Immature natural killer cell (primary cell): ENCODE data around the gene ARMC3. TPM values are rescaled to one million over a fixed set of nuclear protein-coding genes. Genes with fewer than 3 reads are reported as not detected.
A peak's percentile ranks its signal among the peaks of the same experiment; 100 is the strongest.
"Not testable (repeated sequence)": the region's sequence is repeated elsewhere in the genome, so short reads cannot be mapped to it uniquely, and the experiment has no call there.

Experiments
- DNase-seq, 3 donors: peaks; one replicate each; pipeline ENCODE4 v3.0.0; 2022; ENCODE audit warnings: mixed read lengths in 1 of 3
- H3K27ac Mint-ChIP-seq, 6 donors: one replicate each; pipeline ENCODE4 v1.8.0; 2020; ENCODE audit warnings: mixed read lengths in 6 of 6, mild to moderate bottlenecking in 5 of 6, inconsistent platforms in 4 of 6, moderate library complexity in 3 of 6
- H3K27me3 Mint-ChIP-seq, 3 donors: one replicate each; pipeline ENCODE4 v1.8.0; 2020 to 2021; ENCODE audit warnings: low read depth in 3 of 3, mild to moderate bottlenecking in 3 of 3, mixed read lengths in 3 of 3, moderate library complexity in 3 of 3, inconsistent platforms in 1 of 3
- H3K36me3 Mint-ChIP-seq, 3 donors: one replicate each; pipeline ENCODE4 v1.8.0; 2020; ENCODE audit warnings: mixed read lengths in 3 of 3, inconsistent platforms in 2 of 3, mild to moderate bottlenecking in 2 of 3
- H3K4me1 Mint-ChIP-seq, 2 donors: one replicate each; pipeline ENCODE4 v1.8.0; 2020; ENCODE audit warnings: inconsistent platforms in 2 of 2, mild to moderate bottlenecking in 2 of 2, mixed read lengths in 2 of 2, moderate library complexity in 1 of 2
- H3K4me3 Mint-ChIP-seq, 5 donors: one replicate each; pipeline ENCODE4 v1.8.0; 2020; ENCODE audit warnings: mild to moderate bottlenecking in 5 of 5, mixed read lengths in 5 of 5, inconsistent platforms in 3 of 5, moderate library complexity in 3 of 5
- H3K9me3 Mint-ChIP-seq, 6 donors: one replicate each; pipeline ENCODE4 v1.8.0; 2020; ENCODE audit warnings: mild to moderate bottlenecking in 6 of 6, mixed read lengths in 6 of 6, inconsistent platforms in 4 of 6, moderate library complexity in 3 of 6
- polyA plus RNA-seq, 3 donors: library from polyadenylated mRNA; unstranded; fragments of 300-500 nt; fragmentation: Illumina TruSeq; gene quantifications; one replicate each; pipeline ENCODE4 v1.2.3, GENCODE V29; 2021

Gene ARMC3, protein sequence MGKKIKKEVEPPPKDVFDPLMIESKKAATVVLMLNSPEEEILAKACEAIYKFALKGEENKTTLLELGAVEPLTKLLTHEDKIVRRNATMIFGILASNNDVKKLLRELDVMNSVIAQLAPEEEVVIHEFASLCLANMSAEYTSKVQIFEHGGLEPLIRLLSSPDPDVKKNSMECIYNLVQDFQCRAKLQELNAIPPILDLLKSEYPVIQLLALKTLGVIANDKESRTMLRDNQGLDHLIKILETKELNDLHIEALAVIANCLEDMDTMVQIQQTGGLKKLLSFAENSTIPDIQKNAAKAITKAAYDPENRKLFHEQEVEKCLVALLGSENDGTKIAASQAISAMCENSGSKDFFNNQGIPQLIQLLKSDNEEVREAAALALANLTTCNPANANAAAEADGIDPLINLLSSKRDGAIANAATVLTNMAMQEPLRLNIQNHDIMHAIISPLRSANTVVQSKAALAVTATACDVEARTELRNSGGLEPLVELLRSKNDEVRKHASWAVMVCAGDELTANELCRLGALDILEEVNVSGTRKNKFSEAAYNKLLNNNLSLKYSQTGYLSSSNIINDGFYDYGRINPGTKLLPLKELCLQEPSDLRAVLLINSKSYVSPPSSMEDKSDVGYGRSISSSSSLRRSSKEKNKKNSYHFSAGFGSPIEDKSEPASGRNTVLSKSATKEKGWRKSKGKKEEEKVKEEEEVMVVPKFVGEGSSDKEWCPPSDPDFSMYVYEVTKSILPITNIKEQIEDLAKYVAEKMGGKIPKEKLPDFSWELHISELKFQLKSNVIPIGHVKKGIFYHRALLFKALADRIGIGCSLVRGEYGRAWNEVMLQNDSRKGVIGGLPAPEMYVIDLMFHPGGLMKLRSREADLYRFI
- under 1 TPM in 1 of 3 donors, not detected in 2; 0.32 TPM for polyA plus RNA-seq

DNA sequence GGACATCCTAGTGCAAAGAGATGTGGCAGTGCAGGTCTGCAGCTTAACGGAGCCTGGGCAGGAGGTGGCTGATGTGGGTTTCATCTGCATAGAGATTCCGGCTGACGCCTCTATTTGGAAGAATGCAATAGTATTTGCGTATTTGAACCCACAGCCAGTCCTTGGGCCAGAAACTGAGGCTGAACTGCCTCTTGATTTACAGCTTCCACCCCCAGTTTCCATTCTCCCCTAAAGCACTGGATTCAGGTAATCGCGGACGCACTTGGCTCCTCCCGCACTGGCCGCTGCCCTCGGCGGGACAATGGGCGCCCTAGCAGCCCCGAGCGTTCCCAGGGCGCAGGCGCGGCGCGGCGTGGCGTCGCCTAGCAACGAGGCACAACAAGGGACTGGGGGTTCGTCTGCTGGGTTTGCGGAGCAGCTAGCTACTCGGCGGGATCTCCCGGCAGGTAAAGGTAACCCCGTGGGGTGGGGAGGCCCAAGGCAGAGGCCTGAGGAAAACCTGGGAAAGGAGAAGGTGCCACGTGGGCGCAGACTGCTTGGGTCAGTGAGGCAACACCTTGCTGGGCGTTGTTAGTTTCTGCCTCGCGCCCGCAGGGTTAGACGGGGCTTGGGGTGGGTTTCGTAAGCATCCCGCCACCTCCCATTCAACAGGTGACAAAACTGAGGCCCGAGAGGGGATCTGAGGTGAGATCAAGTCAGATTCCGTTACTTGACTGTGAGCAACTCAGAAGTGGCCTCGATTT, at the start of gene ARMC3:
ARMC3 (plus strand) TSS at position 393 of the 743 bp plus-strand sequence. CDS start 3,944 bp downstream, outside the sequence.
- peaks cover 0 to 2% of the 10 kb centered on the region in 2 donors for H3K4me1 Mint-ChIP-seq
- peak within 1 kb of the TSS in 2 of 6 donors; percentile 21 to 23 for H3K27ac Mint-ChIP-seq
- peaks cover 2 to 9% (median 4%) of the 10 kb centered on the region in 3 donors for H3K27me3 Mint-ChIP-seq
- H3K9me3 Mint-ChIP-seq: no peaks in the 10 kb centered on the region
- DNase-seq: peak; percentile 76 to 82 (median 82)
- no peak within 1 kb of the TSS for H3K4me3 Mint-ChIP-seq
- H3K36me3 Mint-ChIP-seq: no peaks in the 10 kb centered on the region

DNA sequence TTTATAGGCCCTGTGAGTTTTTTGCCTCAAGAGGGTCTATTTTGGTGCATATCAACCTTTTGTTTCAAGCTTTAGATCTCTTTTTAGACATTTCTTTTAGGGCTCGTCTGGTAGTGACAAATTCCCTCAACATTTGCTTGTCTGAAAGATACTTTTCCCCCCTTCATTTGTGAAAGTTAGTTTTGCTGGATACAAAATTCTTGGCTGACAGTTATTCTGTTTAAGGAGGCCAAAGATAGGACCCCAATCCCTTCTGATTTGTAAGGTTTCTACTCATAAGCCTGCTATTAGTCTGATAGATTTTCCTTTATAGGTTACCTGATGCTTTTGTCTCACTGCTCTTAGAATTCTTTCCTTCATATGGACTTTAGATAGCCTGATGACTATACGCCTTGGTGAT, 36.1 kb upstream of the ARMC3 start:
- H3K4me3 Mint-ChIP-seq: no peak overlapping the region
- H3K36me3 Mint-ChIP-seq: peaks cover 9 to 18% (median 13%) of the 10 kb centered on the region in 3 donors
- no peak for DNase-seq
- peaks cover 0 to 6% of the 10 kb centered on the region in 2 donors for H3K4me1 Mint-ChIP-seq
- no peak overlapping the region for H3K27ac Mint-ChIP-seq
- H3K9me3 Mint-ChIP-seq: peaks cover 13 to 54% (median 24%) of the 10 kb centered on the region in 6 donors
- H3K27me3 Mint-ChIP-seq: peaks cover 3 to 5% (median 4%) of the 10 kb centered on the region in 3 donors

DNA sequence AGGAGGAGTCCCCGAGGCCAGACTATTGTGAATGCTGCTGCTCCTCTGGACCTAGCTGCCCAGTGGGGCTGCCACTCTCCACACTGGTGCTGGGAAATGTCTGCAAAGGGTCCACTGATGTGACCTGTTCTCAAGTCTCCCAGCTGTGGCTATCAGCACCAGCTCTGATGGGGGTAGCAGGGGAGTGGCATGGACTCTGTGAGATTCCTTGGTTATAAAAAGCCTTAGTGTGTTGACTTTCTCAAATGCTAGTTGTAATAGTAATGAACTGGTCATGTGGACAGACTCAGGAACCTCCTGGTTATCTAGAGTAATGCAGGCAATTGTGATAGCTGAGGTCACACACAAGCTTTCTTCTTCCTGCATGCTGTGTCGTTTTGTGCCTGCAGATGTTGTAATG, 34.1 kb upstream of the ARMC3 start:
- no peak overlapping the region for H3K27ac Mint-ChIP-seq
- H3K4me3 Mint-ChIP-seq: no peak overlapping the region
- H3K27me3 Mint-ChIP-seq: peaks cover 0 to 4% (median 2%) of the 10 kb centered on the region in 3 donors
- peaks cover 3 to 13% (median 11%) of the 10 kb centered on the region in 3 donors for H3K36me3 Mint-ChIP-seq
- H3K9me3 Mint-ChIP-seq: peaks cover 2 to 35% (median 16%) of the 10 kb centered on the region in 6 donors
- DNase-seq: no peak
- H3K4me1 Mint-ChIP-seq: peaks cover 0 to 6% of the 10 kb centered on the region in 2 donors

DNA sequence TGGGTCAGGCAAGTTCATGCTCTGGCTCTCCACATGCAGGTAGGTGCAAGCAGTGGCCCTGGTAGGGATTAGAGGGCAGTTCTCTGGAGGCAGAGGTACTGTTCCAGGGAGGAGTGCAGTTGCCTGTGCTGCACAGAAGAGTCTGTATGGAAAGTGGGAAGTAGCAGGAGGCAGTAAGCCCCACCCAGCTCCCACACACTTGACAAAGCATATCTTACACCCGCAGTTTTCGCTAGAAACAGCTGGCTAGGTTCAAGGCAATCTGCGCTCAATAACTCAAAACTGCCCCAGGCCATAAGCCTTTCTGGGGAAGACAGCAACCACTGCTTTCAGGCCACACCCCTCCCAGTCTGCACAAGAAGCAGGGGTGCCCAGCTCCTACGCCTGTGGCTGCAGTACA, 33.1 kb upstream of the ARMC3 start:
- H3K27me3 Mint-ChIP-seq: peaks cover 0 to 2% (median 0%) of the 10 kb centered on the region in 3 donors
- H3K9me3 Mint-ChIP-seq: peaks cover 0 to 29% (median 15%) of the 10 kb centered on the region in 6 donors
- DNase-seq: no peak
- peaks cover 3 to 11% (median 10%) of the 10 kb centered on the region in 3 donors for H3K36me3 Mint-ChIP-seq
- H3K4me3 Mint-ChIP-seq: no peak overlapping the region
- peaks cover 6 to 8% of the 10 kb centered on the region in 2 donors for H3K4me1 Mint-ChIP-seq
- H3K27ac Mint-ChIP-seq: no peak overlapping the region

DNA sequence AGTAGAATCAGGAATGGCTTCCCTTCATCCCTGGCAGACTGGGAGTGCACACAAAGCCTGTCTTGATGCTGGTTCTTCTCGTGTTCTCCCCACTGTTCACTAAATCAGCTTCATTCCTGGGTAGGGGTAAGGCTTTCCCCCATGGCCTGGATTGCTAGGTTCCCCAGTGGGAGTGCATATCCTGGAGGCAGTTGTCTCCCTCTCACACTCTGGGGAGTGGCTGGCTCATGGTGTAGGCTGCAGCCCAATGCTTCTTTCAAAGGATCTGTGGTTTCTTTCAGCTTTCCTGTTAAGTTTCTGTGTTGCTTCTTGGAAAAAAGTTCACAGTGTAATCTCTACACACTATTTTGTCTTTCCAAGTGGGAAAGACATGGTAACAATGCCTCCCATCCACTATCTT, 32.6 kb upstream of the ARMC3 start:
- no peak for DNase-seq
- no peak overlapping the region for H3K27ac Mint-ChIP-seq
- no peak overlapping the region for H3K4me3 Mint-ChIP-seq
- H3K4me1 Mint-ChIP-seq: peaks cover 11 to 12% of the 10 kb centered on the region in 2 donors
- peaks cover 3 to 11% (median 10%) of the 10 kb centered on the region in 3 donors for H3K36me3 Mint-ChIP-seq
- H3K9me3 Mint-ChIP-seq: peaks cover 0 to 24% (median 13%) of the 10 kb centered on the region in 6 donors
- peaks cover 0 to 2% (median 0%) of the 10 kb centered on the region in 3 donors for H3K27me3 Mint-ChIP-seq

DNA sequence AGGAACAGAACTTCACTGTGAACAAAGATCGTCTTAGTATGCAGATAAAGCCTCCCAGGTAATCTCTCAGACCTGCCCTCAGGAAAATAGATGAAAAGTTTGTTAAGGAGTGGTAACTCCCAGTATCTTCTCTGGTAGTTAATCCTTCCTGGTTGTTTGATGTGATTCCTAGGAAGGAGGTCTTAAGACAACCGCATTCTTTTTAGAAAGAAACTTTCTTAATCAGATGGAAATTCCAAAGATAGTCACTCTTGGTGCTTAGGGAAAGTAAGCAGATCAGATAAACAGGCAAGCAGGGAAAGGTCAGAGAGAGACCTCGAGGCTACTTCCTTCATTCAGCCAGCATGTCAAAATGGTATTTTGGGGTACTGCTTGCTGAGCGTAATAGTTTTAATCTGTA, 30.5 kb upstream of the ARMC3 start:
- no peak overlapping the region for H3K4me3 Mint-ChIP-seq
- peaks cover 11 to 14% of the 10 kb centered on the region in 2 donors for H3K4me1 Mint-ChIP-seq
- H3K27ac Mint-ChIP-seq: no peak overlapping the region
- DNase-seq: no peak
- no peaks in the 10 kb centered on the region for H3K27me3 Mint-ChIP-seq
- H3K9me3 Mint-ChIP-seq: peaks cover 0 to 7% (median 5%) of the 10 kb centered on the region in 6 donors
- H3K36me3 Mint-ChIP-seq: peaks cover 5 to 11% (median 9%) of the 10 kb centered on the region in 3 donors

DNA sequence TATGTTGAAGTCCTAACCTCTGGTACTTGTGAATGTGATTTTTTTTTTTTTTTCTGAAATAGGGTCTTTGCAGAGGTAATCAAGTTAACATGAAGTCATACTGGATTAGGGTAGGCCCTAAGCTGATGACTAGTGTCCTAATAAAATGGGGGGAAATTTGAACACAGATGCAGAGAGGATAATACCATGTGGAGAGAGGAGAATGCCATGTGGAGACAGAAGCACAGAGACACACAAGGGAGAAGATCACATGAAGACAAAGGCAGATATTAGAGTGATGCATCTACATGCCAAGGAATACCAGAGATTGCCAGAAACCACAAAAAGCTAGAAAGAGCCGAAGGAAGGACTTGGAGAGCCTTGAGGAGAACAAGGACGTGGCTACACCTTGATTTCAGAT, 28.5 kb upstream of the ARMC3 start:
- Mint-ChIP-seq H3K4me3 (no peak overlapping the region), H3K27ac (peak overlapping the region in 1 of 6 donors; percentile 43), H3K36me3 (peaks cover 0 to 12% (median 4%) of the 10 kb centered on the region in 3 donors)

DNA sequence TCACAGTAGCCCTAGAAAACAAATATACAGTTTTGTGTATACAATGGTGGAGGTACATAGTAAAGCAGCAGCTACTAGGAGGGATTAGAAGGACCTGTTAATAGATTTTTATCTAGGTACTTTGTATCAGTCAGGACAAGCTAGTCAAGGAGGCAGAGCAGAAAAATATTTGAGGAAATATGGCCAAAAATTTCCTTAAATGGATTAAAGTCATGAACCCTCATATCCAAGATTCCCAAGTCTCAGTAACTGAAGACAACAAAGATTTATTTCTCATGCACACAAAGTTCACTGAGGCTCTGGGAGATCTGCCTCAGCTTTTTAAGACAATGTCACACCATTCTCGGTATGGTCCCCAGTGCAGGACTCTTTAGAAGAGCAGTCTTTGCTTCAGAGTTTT, 28.1 kb upstream of the ARMC3 start:
- Mint-ChIP-seq H3K4me1 (peaks cover 5 to 14% of the 10 kb centered on the region in 2 donors), H3K27me3 (peaks cover 0 to 2% (median 2%) of the 10 kb centered on the region in 3 donors), H3K4me3 (no peak overlapping the region), H3K36me3 (peaks cover 0 to 12% (median 4%) of the 10 kb centered on the region in 3 donors), H3K9me3 (peaks cover 0 to 2% (median 0%) of the 10 kb centered on the region in 6 donors), H3K27ac (no peak overlapping the region)
- DNase-seq: no peak

More for the DNA sequence above, 28.5 kb upstream of the ARMC3 start:
- peaks cover 0 to 2% (median 0%) of the 10 kb centered on the region in 6 donors for H3K9me3 Mint-ChIP-seq
- peaks cover 7 to 14% of the 10 kb centered on the region in 2 donors for H3K4me1 Mint-ChIP-seq
- no peak for DNase-seq
- H3K27me3 Mint-ChIP-seq: peaks cover 0 to 2% (median 2%) of the 10 kb centered on the region in 3 donors

DNA sequence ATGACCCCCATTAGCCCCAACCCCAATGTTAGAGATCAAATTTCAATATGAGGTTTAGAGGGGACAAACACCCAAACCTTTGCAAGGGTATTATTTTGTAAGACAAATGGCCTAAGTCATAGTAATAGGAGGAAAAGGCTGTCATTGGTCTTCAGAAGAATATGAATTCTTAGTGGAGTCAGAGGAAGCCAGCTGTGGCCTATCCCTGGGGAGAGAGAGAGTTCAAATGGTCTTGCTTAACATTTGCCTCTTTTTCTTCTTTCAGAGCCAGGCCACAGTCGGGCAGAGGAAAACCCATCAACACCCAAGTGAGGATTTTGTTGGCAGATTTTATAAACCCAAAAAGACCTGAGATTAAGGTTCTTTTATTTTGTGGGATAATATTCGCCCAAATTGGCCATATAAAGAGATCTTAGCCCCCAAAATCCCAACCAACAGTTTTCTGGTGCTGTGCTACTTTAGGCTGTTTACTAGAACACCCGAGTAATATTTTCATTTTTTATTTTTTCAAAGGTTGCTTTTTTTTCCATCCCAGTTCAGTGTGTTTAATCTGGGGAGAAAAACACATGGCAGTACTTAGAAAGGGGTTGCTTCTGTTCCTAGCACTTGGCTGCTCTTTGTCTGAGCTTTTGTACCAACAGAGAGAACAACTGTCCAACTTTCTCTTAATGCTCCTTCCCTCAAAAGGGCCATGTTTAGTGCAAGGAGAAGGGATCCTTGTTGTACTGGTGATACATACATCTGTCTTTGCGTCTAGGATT, 26.8 kb upstream of the ARMC3 start:
- peaks cover 5 to 14% of the 10 kb centered on the region in 2 donors for H3K4me1 Mint-ChIP-seq

DNA sequence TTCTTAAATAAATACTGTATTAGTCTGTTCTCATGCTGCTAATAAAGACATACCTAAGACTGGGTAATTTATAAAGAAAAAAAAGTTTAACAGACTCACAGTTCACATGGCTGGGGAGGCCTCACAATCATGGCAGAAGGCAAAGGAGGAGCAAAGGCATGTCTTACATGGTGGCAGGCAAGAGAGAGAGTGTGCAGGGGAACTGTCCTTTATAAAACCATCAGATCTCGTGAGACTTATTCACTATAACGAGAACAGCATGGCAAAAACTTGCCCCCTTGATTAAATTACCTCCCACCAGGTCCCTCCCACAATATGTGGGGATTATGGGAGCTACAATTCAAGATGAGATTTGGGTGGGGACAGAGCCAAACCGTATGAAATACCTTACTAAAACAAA, 25.7 kb upstream of the ARMC3 start:
- H3K4me3 Mint-ChIP-seq, H3K9me3 Mint-ChIP-seq, H3K27ac Mint-ChIP-seq, DNase-seq, H3K27me3 Mint-ChIP-seq: not testable (repeated sequence)
- Mint-ChIP-seq H3K4me1 (peaks cover 5 to 14% of the 10 kb centered on the region in 2 donors), H3K36me3 (peaks cover 0 to 12% (median 4%) of the 10 kb centered on the region in 3 donors)

More for the DNA sequence above, 26.8 kb upstream of the ARMC3 start:
- Mint-ChIP-seq H3K27me3 (peaks cover 0 to 2% (median 2%) of the 10 kb centered on the region in 3 donors), H3K4me3 (no peak overlapping the region), H3K9me3 (peaks cover 0 to 6% (median 0%) of the 10 kb centered on the region in 6 donors), H3K27ac (no peak overlapping the region), H3K36me3 (peaks cover 0 to 12% (median 4%) of the 10 kb centered on the region in 3 donors)
- DNase-seq: no peak

DNA sequence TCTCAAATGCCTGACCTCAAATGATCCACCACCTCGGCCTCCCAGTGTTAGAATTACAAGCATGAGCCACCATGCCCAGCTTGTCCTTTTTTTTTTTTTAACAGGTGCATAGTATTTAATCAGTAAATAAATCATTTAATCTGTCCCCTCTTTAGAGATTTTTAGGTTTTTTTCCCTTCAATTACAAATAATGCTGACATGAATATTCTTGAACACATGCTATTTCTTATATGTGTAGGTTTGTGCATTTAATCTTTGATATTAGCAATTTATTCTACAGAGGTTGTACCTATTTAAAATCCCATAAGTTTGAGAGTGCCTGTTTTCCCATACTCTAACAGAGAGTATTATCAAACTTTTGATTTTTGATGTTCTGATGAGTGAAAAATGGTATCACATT, 24.2 kb upstream of the ARMC3 start:
- Mint-ChIP-seq H3K27me3 (peaks cover 0 to 2% (median 2%) of the 10 kb centered on the region in 3 donors), H3K9me3 (peaks cover 0 to 14% (median 3%) of the 10 kb centered on the region in 6 donors), H3K4me3 (no peak overlapping the region), H3K27ac (no peak overlapping the region), H3K36me3 (peaks cover 0 to 18% (median 13%) of the 10 kb centered on the region in 3 donors), H3K4me1 (peaks cover 5 to 14% of the 10 kb centered on the region in 2 donors)
- DNase-seq: no peak

DNA sequence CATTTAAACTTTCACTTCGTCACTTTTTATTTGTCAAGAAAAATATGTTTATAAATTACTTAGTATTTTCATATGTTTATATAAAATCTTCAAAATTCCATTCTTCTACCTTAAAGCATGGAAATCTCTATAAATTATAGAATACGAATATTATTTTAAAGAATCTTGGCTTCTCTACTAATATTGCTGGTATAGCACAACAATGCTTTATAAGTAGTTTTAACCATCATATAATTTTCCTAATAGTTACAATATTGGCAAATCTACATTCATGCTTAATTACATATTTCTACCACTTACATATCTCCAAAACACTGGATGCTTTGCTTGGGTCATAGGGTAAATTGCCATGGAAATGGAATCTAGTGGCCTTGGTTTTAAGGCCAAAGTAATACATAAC, 21.1 kb upstream of the ARMC3 start:
- no peak for DNase-seq
- Mint-ChIP-seq H3K27me3 (peaks cover 0 to 2% (median 2%) of the 10 kb centered on the region in 3 donors), H3K9me3 (peaks cover 0 to 21% (median 9%) of the 10 kb centered on the region in 6 donors), H3K27ac (no peak overlapping the region), H3K4me1 (peaks cover 6 to 9% of the 10 kb centered on the region in 2 donors), H3K36me3 (peaks cover 0 to 24% (median 24%) of the 10 kb centered on the region in 3 donors), H3K4me3 (no peak overlapping the region)
